NCI-H1694 (cell line): ENCODE results near the gene MEOX2.
A peak's percentile ranks its signal among the peaks of the same experiment; 100 is the strongest.

ENCODE experiments used
- DNase-seq: peaks from one replicate; lab custom pipeline; 2025; lab: John Stamatoyannopoulos, UW

The MEOX2 gene

DNA sequence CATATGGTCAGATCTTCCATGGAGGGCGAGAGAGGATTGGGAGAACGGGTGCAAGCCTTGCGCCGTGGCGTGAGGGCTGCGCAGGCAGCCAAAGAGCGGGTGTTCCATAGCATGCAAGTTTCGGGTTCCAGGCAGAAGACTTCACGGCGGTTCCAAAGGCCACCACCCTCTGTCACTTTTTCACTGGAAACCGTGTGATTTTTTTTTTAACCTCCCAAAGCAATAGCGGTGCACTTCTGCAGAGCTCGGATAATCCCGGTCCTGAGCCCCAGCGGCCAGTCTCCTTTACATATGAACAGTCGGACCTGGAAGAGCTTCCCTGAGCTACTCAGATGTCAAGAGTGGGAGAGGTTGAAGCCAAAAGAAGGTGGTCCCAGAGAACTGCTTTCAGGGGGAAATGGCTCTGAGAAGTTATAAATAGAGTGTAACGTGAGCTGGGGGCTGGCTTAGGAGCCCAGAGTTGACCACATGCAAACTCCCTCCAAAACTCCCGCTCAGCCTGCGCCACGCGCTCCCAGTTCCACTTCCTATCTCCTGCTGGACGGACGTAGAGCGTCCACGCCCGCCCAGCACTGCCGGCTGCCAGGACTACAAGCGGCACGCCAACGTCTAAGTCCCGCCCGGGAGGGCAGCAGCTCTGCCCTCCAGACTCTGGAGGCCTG, at the start of gene MEOX2:
Gene MEOX2, minus strand, starts transcription at position 389 of the 662 bp plus-strand sequence. Its CDS starts 281 bp downstream, at position 108.
- DNase-seq, result no peak

GRCh38 chr7:15729746-15730145, 43.3 kb upstream of the MEOX2 start:
- DNase-seq, result peak; percentile 0

- DNase-seq, result no peak
These were observed 38.6 kb upstream of the MEOX2 start for GRCh38 chr7:15725051-15725450.

- DNase-seq, result no peak
These were observed 37.4 kb upstream of the MEOX2 start for GRCh38 chr7:15723841-15724240.

DNA sequence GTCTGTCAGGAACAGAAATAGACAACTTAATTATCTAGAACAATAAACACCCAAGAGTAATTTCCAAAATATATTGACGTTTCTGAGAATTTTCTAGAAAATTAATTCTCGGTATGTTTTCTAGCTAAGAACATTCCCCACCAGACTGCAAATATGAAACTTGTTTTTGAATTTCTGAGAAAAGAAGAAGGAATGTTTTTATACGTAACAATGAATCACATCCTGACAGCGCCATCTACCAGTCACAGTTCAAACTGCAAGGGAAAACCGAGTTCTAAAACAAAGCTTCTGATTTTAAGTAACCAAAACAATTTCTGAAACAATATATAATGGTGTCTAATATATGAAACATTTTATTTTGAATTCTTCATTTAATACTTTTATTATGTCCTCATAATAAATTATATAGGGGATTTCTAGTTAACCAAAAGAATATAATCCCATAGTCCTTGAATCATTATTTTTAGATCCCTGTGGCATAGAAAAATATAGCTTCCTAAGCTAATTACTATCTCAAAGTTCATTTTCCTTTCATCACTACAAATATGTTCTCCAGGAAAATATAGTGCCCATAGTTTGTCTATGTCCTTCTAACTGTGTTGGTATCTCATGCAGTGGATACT, 34.5 kb upstream of the MEOX2 start:
- peak; percentile 35 for DNase-seq

- DNase-seq, result no peak
These were observed 32.8 kb upstream of the MEOX2 start for GRCh38 chr7:15719311-15719710.

GRCh38 chr7:15715435-15715834, 29.0 kb upstream of the MEOX2 start:
- DNase-seq, result no peak

- DNase-seq, result no peak
These were observed 23.5 kb upstream of the MEOX2 start for GRCh38 chr7:15709978-15710377.

- no peak for DNase-seq
These were observed 21.1 kb upstream of the MEOX2 start for GRCh38 chr7:15707570-15707969.

DNA sequence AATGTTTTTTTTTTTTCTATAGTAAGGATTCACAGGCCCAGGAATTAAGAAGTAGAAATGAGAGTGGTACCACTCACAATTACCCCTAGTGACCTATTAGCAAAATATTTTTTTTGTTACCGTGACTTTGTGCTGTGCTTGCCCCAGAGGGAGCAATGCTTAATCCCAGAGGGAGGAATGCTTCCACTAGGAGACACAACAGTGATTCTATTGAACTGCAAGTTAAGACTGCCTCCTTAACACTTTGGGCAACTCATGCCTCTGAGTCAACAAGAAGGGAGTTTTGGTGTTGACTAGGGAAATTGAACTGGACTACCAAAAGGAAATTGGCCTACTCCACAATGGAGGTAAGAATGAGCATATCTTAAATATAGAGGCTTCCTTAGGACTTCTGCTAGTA, 17.2 kb upstream of the MEOX2 start:
- no peak for DNase-seq

GRCh38 chr7:15692501-15693020, 6.1 kb upstream of the MEOX2 start:
- DNase-seq, result no peak

DNA sequence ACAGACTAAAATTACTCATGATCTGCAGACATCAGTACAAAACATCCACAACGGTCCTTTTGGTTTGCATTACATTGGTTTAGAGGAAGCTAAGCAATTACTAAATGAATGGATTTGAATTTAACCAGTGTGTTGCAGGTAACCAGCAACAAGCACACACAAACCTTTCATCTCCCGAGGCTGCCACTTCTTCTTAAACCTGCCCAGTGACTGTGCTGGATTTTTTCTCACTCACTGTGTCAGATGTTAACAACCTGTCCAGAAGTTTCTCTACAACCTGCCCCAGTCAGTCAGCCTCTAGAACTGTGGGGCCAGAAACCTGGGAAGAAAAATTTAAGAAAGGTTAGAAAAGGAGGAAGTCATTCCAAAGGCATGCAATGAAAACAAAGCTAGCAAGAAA, 2.4 kb upstream of the MEOX2 start:
- no peak for DNase-seq

DNA sequence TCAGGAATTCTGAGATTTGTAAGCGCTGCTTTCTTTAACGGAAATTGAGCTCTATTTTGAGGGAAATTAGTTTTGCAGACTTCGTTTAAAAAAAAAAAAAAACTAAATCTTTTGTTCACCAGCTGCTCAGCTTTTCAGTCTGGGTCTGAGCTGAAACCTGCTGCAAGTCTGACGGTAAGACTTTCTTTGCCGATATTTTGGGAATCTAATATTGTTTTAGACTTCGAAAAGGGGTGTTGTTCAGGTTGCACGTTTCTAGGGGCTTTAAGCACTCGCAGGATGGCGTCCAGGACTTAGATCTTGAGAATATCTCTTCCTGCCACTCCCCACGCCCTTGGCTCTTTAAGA, 1.8 kb upstream of the MEOX2 start:
- no peak for DNase-seq

DNA sequence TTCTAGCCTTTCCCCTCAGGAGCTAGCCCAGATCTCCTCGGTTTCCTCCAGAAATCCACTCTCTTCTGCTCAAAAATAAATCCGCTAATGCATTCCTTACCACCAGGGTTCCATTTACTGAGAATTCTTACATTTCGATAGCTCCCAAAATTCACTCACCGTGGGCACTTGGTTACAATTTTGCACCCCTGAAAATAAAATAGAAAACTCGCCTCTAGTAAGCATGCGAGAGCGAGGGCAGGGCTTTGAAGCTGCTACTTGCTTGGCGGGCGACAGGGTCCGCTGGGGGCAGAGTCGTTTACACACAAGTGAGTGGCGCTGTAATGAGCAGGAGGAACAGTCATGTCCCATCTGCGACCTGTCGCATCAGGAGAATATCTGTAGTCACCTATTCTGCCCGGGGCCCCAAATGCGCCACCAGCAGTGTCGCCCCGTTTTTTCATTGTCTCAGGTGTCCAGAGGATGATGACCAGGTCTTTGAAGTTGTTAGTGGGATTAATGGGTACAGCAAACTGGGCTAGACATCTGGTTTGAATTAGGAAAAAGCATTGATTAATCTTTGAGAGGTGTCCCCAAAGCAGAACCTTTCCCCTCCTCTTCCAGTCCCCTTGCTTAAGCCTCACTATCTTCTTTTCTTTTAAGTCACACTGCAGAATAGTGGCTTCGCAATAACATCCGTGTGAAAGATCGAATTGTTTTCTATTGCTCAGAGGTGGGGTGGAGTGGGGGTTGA, 1.2 kb upstream of the MEOX2 start:
- DNase-seq, result no peak

GRCh38 chr7:15686957-15687545, 568 bp upstream of the MEOX2 start:
- DNase-seq, result no peak

DNA sequence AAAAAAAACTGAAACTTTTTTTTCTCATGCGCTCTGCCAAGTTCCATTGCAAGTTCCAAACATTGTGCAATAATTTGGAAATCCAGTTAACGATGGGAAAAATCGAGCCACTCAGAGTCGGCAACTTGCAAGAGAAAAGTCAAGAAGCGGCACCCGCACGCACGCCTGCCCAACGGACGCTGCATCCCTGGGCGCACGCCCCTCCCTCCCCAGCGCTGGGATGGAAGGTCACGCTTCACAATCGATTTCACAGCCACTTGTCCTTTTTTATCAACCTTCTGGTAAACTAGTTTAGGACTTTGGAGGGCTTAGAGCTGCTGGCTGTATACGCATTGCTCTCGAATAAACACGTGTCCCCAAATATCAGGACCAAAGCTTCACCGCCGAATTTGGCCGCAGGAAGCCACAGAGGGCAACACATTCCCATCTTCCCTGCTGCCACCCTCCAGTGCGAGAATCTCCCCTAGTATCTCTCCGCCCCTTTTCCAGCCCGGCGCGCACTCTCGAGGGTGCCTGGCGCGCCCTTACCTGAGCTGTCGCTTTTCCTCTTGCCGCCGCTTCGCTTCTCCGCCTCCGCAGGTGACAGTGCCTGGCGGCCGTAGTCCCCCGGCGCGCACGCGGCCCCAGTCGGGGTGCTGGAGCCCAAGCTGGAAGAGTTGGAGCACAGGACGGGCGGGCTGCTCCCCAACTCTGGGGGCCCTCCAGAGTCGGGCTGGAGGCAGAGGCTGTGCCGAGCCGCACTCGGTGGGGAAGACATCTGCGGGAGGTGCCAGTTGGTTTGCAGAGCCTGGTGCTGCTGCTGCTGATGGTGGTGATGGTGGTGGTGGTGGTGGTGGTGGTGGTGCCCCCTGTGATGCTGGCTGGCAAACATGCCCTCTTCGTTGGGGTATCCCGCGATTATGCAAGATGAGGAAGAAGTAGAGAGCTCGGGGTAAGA, 857 bp downstream of the MEOX2 start:
- DNase-seq, result no peak

- no peak for DNase-seq
These were observed 1.6 kb downstream of the MEOX2 start for GRCh38 chr7:15684871-15685270.

DNA sequence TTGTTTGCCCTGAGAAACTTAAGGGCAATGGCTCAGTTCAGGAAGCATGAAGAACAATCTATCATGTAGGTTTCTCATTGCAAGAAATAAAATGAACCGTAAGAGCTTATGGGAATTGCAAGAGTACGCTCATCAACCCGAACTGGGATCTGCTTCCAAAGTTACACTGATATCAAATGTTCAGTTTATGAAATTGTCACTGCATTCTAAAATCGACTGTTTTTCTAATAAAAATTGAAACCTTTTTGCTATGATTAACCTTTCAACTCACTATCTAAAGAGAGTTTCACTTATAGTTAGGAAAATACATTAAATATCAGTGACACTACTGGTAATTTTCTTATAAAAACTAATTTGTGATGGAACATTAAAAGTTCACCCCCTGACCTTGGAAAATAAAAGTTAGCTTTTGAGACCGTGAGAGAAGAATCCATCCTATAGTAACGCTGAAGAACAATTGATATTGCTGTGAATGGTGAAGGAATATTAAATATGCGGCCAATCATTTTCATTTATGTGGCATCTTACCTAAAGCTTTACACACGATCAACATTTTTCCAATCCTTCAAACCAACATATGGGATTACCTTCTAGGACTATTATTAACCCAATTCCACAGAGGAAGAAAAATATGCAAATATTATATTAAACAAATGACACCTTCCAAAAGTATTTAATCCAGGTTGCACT, 2.2 kb downstream of the MEOX2 start:
- DNase-seq, result no peak

- no peak for DNase-seq
These were observed 3.7 kb downstream of the MEOX2 start for GRCh38 chr7:15682751-15683245.

GRCh38 chr7:15682111-15682510, 4.4 kb downstream of the MEOX2 start:
- no peak for DNase-seq

DNA sequence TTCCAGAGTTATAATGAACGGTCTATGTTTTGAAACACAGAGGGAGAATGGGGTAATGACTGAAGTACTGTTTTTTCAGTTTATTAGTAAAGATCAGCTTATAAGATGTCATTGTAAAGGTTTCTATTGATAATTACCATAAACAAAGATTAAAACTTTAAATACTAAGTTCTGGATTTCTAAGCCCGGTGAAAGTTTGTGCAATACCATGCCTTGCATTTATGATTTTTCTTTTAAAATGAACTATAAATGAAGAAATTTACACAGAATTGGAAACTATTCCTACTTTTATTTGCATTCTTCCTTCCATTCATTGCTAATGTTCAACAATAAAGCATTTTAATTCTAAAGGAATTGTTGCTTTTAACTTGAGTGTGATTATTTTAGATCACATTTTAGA, 4.9 kb downstream of the MEOX2 start:
- DNase-seq, result no peak
